Stomach (tissue), 4 donors: ENCODE results near the gene NLRP5.

Experiments used
- CTCF ChIP-seq, 7 experiments: fragments of 450-650 bp in 4 of 7; fragments of 200-600 bp in 3 of 7; sonication (generic) in 3 of 7; IDR thresholded peaks; one replicate each; pipeline ENCODE4 v1.5.1; 2016 to 2019; ENCODE audit warnings: antibody characterized with exemption in 7 of 7, control low read depth in 2 of 7, mild to moderate bottlenecking in 1 of 7
- POLR2A ChIP-seq, 4 donors: fragments of 450-650 bp; IDR thresholded peaks; one replicate each; pipeline ENCODE4 v1.6.1; 2016; ENCODE audit warnings: antibody characterized with exemption in 4 of 4, control low read depth in 2 of 4, mild to moderate bottlenecking in 1 of 4, moderate library complexity in 1 of 4

GRCh38 chr19:56098731-56099568 lies 112.4 kb downstream of the NLRP5 start:
- TF ChIP-seq POLR2A (IDR thresholded peaks at IDR 0.05) = no peak
- no peak for TF ChIP-seq CTCF (IDR thresholded peaks at IDR 0.05)
